GDM1 (cell line): ENCODE results near the gene HES5.

ENCODE experiments used
- DNase-seq: peaks from one replicate; lab custom pipeline; 2025; lab: John Stamatoyannopoulos, UW

Gene HES5

GRCh38 chr1:2499986-2500596, 30.0 kb downstream of the HES5 start:
- no peak for DNase-seq

GRCh38 chr1:2499260-2499659, 30.8 kb downstream of the HES5 start:
- DNase-seq: no peak

GRCh38 chr1:2498648-2499047, 31.4 kb downstream of the HES5 start:
- DNase-seq: no peak

- no peak for DNase-seq
Measured at GRCh38 chr1:2497891-2498290, 32.2 kb downstream of the HES5 start.

GRCh38 chr1:2496746-2497145, 33.3 kb downstream of the HES5 start:
- DNase-seq: no peak

- no peak for DNase-seq
Measured at GRCh38 chr1:2496087-2496622, 33.9 kb downstream of the HES5 start.

- DNase-seq: no peak
Measured at GRCh38 chr1:2495546-2495945, 34.5 kb downstream of the HES5 start.

- DNase-seq: no peak
Measured at GRCh38 chr1:2495026-2495425, 35.0 kb downstream of the HES5 start.

- no peak for DNase-seq
Measured at GRCh38 chr1:2494323-2494693, 35.8 kb downstream of the HES5 start.

GRCh38 chr1:2493691-2494322, 36.3 kb downstream of the HES5 start:
- DNase-seq: no peak

GRCh38 chr1:2493218-2493617, 36.8 kb downstream of the HES5 start:
- no peak for DNase-seq

- DNase-seq: no peak
Measured at GRCh38 chr1:2492091-2492490, 38.0 kb downstream of the HES5 start.

GRCh38 chr1:2489615-2490014, 40.4 kb downstream of the HES5 start:
- DNase-seq: no peak

- no peak for DNase-seq
Measured at GRCh38 chr1:2488688-2489087, 41.4 kb downstream of the HES5 start.

- DNase-seq: no peak
Measured at GRCh38 chr1:2486558-2486957, 43.5 kb downstream of the HES5 start.

GRCh38 chr1:2486041-2486440, 44.0 kb downstream of the HES5 start:
- no peak for DNase-seq

- DNase-seq: no peak
Measured at GRCh38 chr1:2483970-2484369, 46.1 kb downstream of the HES5 start.

- DNase-seq: no peak
Measured at GRCh38 chr1:2483026-2483425, 47.0 kb downstream of the HES5 start.

- DNase-seq: no peak
Measured at GRCh38 chr1:2482588-2482987, 47.5 kb downstream of the HES5 start.

GRCh38 chr1:2481885-2482284, 48.2 kb downstream of the HES5 start:
- no peak for DNase-seq

- DNase-seq: no peak
Measured at GRCh38 chr1:2480986-2481364, 49.1 kb downstream of the HES5 start.

- DNase-seq: no peak
Measured at GRCh38 chr1:2480236-2480985, 49.7 kb downstream of the HES5 start.

- no peak for DNase-seq
Measured at GRCh38 chr1:2479618-2480017, 50.4 kb downstream of the HES5 start.
